GM23338 (cell line): ENCODE measurements around the gene PHACTR1. TPM values are rescaled to one million over a fixed set of nuclear protein-coding genes. Genes with fewer than 3 reads are reported as not detected.

Experiments
- ATAC-seq: fragments of 200-7000 bp; cut with Tn5 transposase; 3 replicates; pipeline ENCODE4 v1.9.1; 2020
- DNase-seq: peaks from one replicate; pipeline ENCODE4 v3.0.0-alpha.2; 2015; ENCODE audit warnings: low spot score
- H2AFZ ChIP-seq: fragments of 200-600 bp; sonication (generic); 2 replicates; pipeline ENCODE4 v1.8.0; 2016; ENCODE audit warnings: antibody characterized with exemption, mild to moderate bottlenecking, moderate library complexity
- H3F3A ChIP-seq: fragments of 200-600 bp; sonication (generic); replicated peaks from 2 replicates; pipeline ENCODE4 v1.8.0; 2017; ENCODE audit warnings: antibody characterized with exemption, mixed run types, low read depth
- H3K27ac ChIP-seq: fragments of 200-600 bp; sonication (generic); 2 replicates; pipeline ENCODE4 v1.6.1; 2016; ENCODE audit warnings: low read depth
- H3K27me3 ChIP-seq: fragments of 200-600 bp; sonication (generic); 2 replicates; pipeline ENCODE4 v1.8.0; 2016; ENCODE audit warnings: mild to moderate bottlenecking, mixed run types, moderate library complexity; ENCODE audit not compliant: insufficient read depth
- H3K36me3 ChIP-seq: fragments of 200-600 bp; sonication (generic); 2 replicates; pipeline ENCODE4 v1.8.0; 2016; ENCODE audit warnings: mild to moderate bottlenecking; ENCODE audit not compliant: insufficient read depth
- H3K4me1 ChIP-seq: fragments of 200-600 bp; sonication (generic); 2 replicates; pipeline ENCODE4 v1.8.0; 2016; ENCODE audit warnings: mild to moderate bottlenecking, moderate library complexity; ENCODE audit not compliant: insufficient read depth
- H3K4me2 ChIP-seq: fragments of 200-600 bp; sonication (generic); 2 replicates; pipeline ENCODE4 v1.7.1; 2017; ENCODE audit warnings: mixed run types
- H3K4me3 ChIP-seq: fragments of 200-600 bp; sonication (generic); 2 replicates; pipeline ENCODE4 v1.6.1; 2016; ENCODE audit warnings: mixed run types
- H3K79me2 ChIP-seq: fragments of 200-600 bp; sonication (generic); replicated peaks from 2 replicates; pipeline ENCODE4 v1.8.0; 2017; ENCODE audit warnings: mild to moderate bottlenecking; ENCODE audit not compliant: insufficient read depth
- H3K9me2 ChIP-seq: fragments of 200-600 bp; sonication (generic); 2 replicates; pipeline ENCODE4 v1.8.0; 2017; ENCODE audit not compliant: insufficient read depth
- H4K20me1 ChIP-seq: fragments of 200-600 bp; sonication (generic); replicated peaks from 2 replicates; pipeline ENCODE4 v1.8.0; 2017; ENCODE audit warnings: mild to moderate bottlenecking; ENCODE audit not compliant: insufficient read depth
- H3K27ac Mint-ChIP-seq: 2 replicates; pipeline ENCODE4 v1.8.0; 2020; ENCODE audit warnings: inconsistent platforms, mild to moderate bottlenecking, moderate library complexity, mixed read lengths
- H3K27me3 Mint-ChIP-seq: 3 replicates; pipeline ENCODE4 v1.8.0; 2022; ENCODE audit warnings: low read depth, mild to moderate bottlenecking, moderate library complexity, mixed read lengths, inconsistent platforms; ENCODE audit not compliant: insufficient read depth, poor library complexity
- H3K36me3 Mint-ChIP-seq: 3 replicates; pipeline ENCODE4 v1.8.0; 2021; ENCODE audit warnings: low read depth, mild to moderate bottlenecking, inconsistent platforms, moderate library complexity, mixed read lengths
- H3K4me1 Mint-ChIP-seq: 3 replicates; pipeline ENCODE4 v1.8.0; 2020; ENCODE audit warnings: mild to moderate bottlenecking, inconsistent platforms, mixed read lengths
- H3K4me3 Mint-ChIP-seq: 3 replicates; pipeline ENCODE4 v1.8.0; 2021; ENCODE audit warnings: moderate library complexity, mild to moderate bottlenecking, inconsistent platforms, mixed read lengths
- H3K9me3 Mint-ChIP-seq: 3 replicates; pipeline ENCODE4 v1.8.0; 2020; ENCODE audit warnings: moderate library complexity, mild to moderate bottlenecking, inconsistent platforms, mixed read lengths
- CREB1 ChIP-seq: fragments of 250-450 bp; sonication (Bioruptor Pico); IDR thresholded peaks from 2 replicates; pipeline ENCODE4 v1.5.0; 2020; ENCODE audit warnings: low read depth, mild to moderate bottlenecking, moderate library complexity
- EZH2 ChIP-seq: fragments of 200-600 bp; sonication (generic); IDR thresholded peaks from one replicate; pipeline ENCODE4 v1.8.0; 2017; ENCODE audit warnings: antibody characterized with exemption, mild to moderate bottlenecking, low read depth; ENCODE audit not compliant: unreplicated experiment
- EZH2phosphoT487 ChIP-seq: fragments of 200-600 bp; sonication (generic); IDR thresholded peaks from one replicate; pipeline ENCODE4 v1.8.1; 2018; ENCODE audit warnings: antibody characterized with exemption; ENCODE audit not compliant: unreplicated experiment
- JUNB ChIP-seq: IDR thresholded peaks from one replicate; pipeline ENCODE4 v1.6.1; 2016; ENCODE audit warnings: antibody characterized with exemption; ENCODE audit not compliant: unreplicated experiment
- NANOG ChIP-seq: IDR thresholded peaks from 2 replicates; pipeline ENCODE4 v1.6.1; 2016; ENCODE audit warnings: antibody characterized with exemption, borderline replicate concordance
- POLR2AphosphoS5 ChIP-seq: IDR thresholded peaks from 2 replicates; pipeline ENCODE4 v1.6.1; 2016; ENCODE audit warnings: antibody characterized with exemption, low read depth
- STAT1 ChIP-seq: IDR thresholded peaks from one replicate; pipeline ENCODE4 v1.6.1; 2016; ENCODE audit warnings: antibody characterized with exemption; ENCODE audit not compliant: unreplicated experiment
- ZNF114 ChIP-seq: fragments of 250-450 bp; sonication (Bioruptor Pico); IDR thresholded peaks from 2 replicates; pipeline ENCODE4 v1.5.0; 2020; ENCODE audit warnings: mild to moderate bottlenecking, moderate library complexity
- ZNF331 ChIP-seq: fragments of 250-450 bp; sonication (Bioruptor Pico); IDR thresholded peaks from 2 replicates; pipeline ENCODE4 v1.5.0; 2020; ENCODE audit warnings: low read depth, mild to moderate bottlenecking, moderate library complexity
- polyA plus RNA-seq: library from polyadenylated mRNA; unstranded; fragments of >200 nt; fragmentation: Nextera tagmentation; extraction: Ambion mirVana; gene quantifications from 2 replicates; pipeline ENCODE4 v1.2.1, GENCODE V29; 2016
- total RNA-seq: library from RNA; depleted of rRNA; stranded (reverse); fragments of >200 nt; shearing (Covaris generic); gene quantifications from 2 replicates; pipeline ENCODE4 v1.2.3, GENCODE V29; 2014
- TF ChIP-seq, protein P1 (sequence below): IDR thresholded peaks from one replicate; pipeline ENCODE4 v1.6.1; 2018; ENCODE audit warnings: antibody characterized with exemption; ENCODE audit not compliant: unreplicated experiment
- TF ChIP-seq, protein P2 (sequence below), 2 experiments: fragments of 200-600 bp in 1 of 2; sonication (generic) in 1 of 2; conservative IDR thresholded peaks; 2 replicates each; pipeline versions ENCODE4 v1.5.1 to v1.6.1; 2016 to 2017; ENCODE audit warnings: antibody characterized with exemption in 2 of 2, low read depth in 2 of 2, mild to moderate bottlenecking in 2 of 2, moderate library complexity in 1 of 2
- TF ChIP-seq, protein P3 (sequence below): IDR thresholded peaks from 2 replicates; pipeline ENCODE4 v1.6.1; 2016; ENCODE audit warnings: antibody characterized with exemption
- TF ChIP-seq, protein P4 (sequence below): fragments of 250-450 bp; sonication (Bioruptor Pico); IDR thresholded peaks from 2 replicates; pipeline ENCODE4 v1.5.0; 2020; ENCODE audit warnings: mild to moderate bottlenecking, moderate library complexity

PHACTR1 gene
- total and polyA plus RNA-seq, 2 experiments from 2014 or later = 5.9 to 19.3 TPM

DNA sequence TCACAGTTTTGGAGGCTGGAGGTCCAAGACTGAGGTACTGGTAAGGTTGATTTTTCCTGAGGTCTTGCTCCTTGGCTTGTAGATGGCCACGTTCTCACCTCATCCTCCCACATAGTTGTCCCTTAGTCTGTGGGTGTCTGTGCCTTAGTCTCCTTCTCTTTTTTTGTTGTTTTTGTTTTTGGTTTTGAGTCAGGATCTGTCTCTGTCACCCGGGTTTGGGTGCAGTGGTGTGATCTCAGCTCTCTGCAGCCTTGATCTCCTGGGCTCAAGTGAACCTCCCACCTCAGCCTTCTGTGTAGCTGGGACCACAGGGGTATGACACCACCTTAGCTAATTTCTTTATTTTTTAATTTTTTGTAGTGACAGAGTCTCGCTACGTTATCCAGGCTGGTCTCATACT lies 245.2 kb downstream of the PHACTR1 start:
- no peaks in the 10 kb centered on the region for H3K9me3 Mint-ChIP-seq
- no peaks in the 10 kb centered on the region for H3K9me2 ChIP-seq
- H3K4me1 ChIP-seq = peaks cover 18% of the 10 kb centered on the region
- H3K4me2 ChIP-seq = no peak overlapping the region
- no peaks in the 10 kb centered on the region for H3K36me3 ChIP-seq
- H3K27ac Mint-ChIP-seq = no peak overlapping the region
- H3K27ac ChIP-seq = no peak overlapping the region
- peaks cover 28% of the 10 kb centered on the region for H3K4me1 Mint-ChIP-seq
- ATAC-seq = no peak
- no peak overlapping the region for H2AFZ ChIP-seq
- no peaks in the 10 kb centered on the region; the same call in 2 of the 3 replicates for H3K36me3 Mint-ChIP-seq
- H3K4me3 ChIP-seq = no peak overlapping the region
- H3F3A ChIP-seq = no peaks in the 10 kb centered on the region
- no peaks in the 10 kb centered on the region for H3K79me2 ChIP-seq
- peaks cover 45% of the 10 kb centered on the region for H3K27me3 ChIP-seq
- DNase-seq = no peak
- TF ChIP-seq EZH2phosphoT487 = no peak
- TF ChIP-seq, protein P1, sequence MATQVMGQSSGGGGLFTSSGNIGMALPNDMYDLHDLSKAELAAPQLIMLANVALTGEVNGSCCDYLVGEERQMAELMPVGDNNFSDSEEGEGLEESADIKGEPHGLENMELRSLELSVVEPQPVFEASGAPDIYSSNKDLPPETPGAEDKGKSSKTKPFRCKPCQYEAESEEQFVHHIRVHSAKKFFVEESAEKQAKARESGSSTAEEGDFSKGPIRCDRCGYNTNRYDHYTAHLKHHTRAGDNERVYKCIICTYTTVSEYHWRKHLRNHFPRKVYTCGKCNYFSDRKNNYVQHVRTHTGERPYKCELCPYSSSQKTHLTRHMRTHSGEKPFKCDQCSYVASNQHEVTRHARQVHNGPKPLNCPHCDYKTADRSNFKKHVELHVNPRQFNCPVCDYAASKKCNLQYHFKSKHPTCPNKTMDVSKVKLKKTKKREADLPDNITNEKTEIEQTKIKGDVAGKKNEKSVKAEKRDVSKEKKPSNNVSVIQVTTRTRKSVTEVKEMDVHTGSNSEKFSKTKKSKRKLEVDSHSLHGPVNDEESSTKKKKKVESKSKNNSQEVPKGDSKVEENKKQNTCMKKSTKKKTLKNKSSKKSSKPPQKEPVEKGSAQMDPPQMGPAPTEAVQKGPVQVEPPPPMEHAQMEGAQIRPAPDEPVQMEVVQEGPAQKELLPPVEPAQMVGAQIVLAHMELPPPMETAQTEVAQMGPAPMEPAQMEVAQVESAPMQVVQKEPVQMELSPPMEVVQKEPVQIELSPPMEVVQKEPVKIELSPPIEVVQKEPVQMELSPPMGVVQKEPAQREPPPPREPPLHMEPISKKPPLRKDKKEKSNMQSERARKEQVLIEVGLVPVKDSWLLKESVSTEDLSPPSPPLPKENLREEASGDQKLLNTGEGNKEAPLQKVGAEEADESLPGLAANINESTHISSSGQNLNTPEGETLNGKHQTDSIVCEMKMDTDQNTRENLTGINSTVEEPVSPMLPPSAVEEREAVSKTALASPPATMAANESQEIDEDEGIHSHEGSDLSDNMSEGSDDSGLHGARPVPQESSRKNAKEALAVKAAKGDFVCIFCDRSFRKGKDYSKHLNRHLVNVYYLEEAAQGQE = no peak
- no peak for TF ChIP-seq ZNF114 (CRISPR knock-in tag)
- no peak for TF ChIP-seq STAT1
- no peak for TF ChIP-seq CREB1 (CRISPR knock-in tag)
- TF ChIP-seq, protein P2, sequence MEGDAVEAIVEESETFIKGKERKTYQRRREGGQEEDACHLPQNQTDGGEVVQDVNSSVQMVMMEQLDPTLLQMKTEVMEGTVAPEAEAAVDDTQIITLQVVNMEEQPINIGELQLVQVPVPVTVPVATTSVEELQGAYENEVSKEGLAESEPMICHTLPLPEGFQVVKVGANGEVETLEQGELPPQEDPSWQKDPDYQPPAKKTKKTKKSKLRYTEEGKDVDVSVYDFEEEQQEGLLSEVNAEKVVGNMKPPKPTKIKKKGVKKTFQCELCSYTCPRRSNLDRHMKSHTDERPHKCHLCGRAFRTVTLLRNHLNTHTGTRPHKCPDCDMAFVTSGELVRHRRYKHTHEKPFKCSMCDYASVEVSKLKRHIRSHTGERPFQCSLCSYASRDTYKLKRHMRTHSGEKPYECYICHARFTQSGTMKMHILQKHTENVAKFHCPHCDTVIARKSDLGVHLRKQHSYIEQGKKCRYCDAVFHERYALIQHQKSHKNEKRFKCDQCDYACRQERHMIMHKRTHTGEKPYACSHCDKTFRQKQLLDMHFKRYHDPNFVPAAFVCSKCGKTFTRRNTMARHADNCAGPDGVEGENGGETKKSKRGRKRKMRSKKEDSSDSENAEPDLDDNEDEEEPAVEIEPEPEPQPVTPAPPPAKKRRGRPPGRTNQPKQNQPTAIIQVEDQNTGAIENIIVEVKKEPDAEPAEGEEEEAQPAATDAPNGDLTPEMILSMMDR (conservative IDR thresholded peaks at IDR 0.05; ENCODE audit: low read depth in 2 of 2) = no peak
- no peak for TF ChIP-seq ZNF331 (CRISPR knock-in tag)
- TF ChIP-seq NANOG = no peak
- TF ChIP-seq EZH2 = no peak
- TF ChIP-seq JUNB = no peak
- TF ChIP-seq, protein P3, sequence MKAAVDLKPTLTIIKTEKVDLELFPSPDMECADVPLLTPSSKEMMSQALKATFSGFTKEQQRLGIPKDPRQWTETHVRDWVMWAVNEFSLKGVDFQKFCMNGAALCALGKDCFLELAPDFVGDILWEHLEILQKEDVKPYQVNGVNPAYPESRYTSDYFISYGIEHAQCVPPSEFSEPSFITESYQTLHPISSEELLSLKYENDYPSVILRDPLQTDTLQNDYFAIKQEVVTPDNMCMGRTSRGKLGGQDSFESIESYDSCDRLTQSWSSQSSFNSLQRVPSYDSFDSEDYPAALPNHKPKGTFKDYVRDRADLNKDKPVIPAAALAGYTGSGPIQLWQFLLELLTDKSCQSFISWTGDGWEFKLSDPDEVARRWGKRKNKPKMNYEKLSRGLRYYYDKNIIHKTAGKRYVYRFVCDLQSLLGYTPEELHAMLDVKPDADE = no peak
- TF ChIP-seq POLR2AphosphoS5 = no peak
- TF ChIP-seq, protein P4, sequence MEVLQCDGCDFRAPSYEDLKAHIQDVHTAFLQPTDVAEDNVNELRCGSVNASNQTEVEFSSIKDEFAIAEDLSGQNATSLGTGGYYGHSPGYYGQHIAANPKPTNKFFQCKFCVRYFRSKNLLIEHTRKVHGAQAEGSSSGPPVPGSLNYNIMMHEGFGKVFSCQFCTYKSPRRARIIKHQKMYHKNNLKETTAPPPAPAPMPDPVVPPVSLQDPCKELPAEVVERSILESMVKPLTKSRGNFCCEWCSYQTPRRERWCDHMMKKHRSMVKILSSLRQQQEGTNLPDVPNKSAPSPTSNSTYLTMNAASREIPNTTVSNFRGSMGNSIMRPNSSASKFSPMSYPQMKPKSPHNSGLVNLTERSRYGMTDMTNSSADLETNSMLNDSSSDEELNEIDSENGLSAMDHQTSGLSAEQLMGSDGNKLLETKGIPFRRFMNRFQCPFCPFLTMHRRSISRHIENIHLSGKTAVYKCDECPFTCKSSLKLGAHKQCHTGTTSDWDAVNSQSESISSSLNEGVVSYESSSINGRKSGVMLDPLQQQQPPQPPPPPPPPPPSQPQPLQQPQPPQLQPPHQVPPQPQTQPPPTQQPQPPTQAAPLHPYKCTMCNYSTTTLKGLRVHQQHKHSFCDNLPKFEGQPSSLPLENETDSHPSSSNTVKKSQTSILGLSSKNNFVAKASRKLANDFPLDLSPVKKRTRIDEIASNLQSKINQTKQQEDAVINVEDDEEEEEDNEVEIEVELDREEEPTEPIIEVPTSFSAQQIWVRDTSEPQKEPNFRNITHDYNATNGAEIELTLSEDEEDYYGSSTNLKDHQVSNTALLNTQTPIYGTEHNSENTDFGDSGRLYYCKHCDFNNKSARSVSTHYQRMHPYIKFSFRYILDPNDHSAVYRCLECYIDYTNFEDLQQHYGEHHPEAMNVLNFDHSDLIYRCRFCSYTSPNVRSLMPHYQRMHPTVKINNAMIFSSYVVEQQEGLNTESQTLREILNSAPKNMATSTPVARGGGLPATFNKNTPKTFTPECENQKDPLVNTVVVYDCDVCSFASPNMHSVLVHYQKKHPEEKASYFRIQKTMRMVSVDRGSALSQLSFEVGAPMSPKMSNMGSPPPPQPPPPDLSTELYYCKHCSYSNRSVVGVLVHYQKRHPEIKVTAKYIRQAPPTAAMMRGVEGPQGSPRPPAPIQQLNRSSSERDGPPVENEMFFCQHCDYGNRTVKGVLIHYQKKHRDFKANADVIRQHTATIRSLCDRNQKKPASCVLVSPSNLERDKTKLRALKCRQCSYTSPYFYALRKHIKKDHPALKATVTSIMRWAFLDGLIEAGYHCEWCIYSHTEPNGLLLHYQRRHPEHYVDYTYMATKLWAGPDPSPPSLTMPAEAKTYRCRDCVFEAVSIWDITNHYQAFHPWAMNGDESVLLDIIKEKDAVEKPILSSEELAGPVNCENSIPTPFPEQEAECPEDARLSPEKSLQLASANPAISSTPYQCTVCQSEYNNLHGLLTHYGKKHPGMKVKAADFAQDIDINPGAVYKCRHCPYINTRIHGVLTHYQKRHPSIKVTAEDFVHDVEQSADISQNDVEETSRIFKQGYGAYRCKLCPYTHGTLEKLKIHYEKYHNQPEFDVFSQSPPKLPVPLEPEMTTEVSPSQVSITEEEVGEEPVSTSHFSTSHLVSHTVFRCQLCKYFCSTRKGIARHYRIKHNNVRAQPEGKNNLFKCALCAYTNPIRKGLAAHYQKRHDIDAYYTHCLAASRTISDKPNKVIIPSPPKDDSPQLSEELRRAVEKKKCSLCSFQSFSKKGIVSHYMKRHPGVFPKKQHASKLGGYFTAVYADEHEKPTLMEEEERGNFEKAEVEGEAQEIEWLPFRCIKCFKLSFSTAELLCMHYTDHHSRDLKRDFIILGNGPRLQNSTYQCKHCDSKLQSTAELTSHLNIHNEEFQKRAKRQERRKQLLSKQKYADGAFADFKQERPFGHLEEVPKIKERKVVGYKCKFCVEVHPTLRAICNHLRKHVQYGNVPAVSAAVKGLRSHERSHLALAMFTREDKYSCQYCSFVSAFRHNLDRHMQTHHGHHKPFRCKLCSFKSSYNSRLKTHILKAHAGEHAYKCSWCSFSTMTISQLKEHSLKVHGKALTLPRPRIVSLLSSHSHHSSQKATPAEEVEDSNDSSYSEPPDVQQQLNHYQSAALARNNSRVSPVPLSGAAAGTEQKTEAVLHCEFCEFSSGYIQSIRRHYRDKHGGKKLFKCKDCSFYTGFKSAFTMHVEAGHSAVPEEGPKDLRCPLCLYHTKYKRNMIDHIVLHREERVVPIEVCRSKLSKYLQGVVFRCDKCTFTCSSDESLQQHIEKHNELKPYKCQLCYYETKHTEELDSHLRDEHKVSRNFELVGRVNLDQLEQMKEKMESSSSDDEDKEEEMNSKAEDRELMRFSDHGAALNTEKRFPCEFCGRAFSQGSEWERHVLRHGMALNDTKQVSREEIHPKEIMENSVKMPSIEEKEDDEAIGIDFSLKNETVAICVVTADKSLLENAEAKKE = no peak
- H4K20me1 ChIP-seq = 0 out of 2 replicates have a peak, but pooled peaks cover 7% of the 10 kb centered on the region
- no peak overlapping the region for H3K4me3 Mint-ChIP-seq
- H3K27me3 Mint-ChIP-seq = peaks cover 47% of the 10 kb centered on the region
